HG03103 (cell line): ENCODE data around the gene SLC18B1.
"Not testable (repeated sequence)": the region's sequence is repeated elsewhere in the genome, so short reads cannot be mapped to it uniquely, and the experiment has no call there.

Source experiments
- ATAC-seq: cut with Tn5 transposase; IDR thresholded peaks from one replicate; pipeline ENCODE4 v1.9.1; 2021; ENCODE audit warnings: low read depth; ENCODE audit not compliant: unreplicated experiment

SLC18B1 gene

GRCh38 chr6:132800656-132801055, 2.2 kb upstream of the SLC18B1 start:
- no peak for ATAC-seq

DNA sequence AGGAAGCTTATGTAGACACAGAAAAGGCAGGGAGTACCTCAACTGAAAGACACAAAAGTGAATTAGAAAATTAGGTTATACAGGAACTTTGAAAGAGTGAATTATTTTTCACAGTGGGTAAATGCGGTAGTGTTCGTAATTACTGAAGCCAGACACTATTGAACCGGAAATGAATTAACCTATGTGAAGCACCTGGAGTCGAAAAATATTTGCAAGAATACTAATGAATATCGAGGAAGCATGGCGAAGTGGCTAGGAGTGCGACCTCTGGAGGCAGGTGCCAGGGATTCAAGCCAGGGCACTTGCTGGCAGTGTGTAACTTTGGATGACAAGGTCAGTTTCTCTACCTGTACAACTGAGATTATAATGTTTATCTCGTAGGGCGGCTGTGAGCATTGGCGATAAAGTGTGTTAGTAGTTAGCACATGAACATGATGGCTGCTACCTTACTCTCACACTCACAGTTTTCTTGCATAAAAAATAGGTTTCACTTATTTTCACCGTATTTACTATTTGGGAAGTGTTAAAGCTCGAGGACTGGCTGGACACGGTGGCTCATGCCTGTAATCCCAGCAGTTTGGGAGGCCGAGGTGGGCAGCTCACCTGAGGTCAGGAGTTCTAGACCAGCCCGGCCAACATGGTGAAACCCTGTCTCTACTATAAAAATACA, 567 bp upstream of the SLC18B1 start:
- peak; percentile 66 for ATAC-seq

DNA sequence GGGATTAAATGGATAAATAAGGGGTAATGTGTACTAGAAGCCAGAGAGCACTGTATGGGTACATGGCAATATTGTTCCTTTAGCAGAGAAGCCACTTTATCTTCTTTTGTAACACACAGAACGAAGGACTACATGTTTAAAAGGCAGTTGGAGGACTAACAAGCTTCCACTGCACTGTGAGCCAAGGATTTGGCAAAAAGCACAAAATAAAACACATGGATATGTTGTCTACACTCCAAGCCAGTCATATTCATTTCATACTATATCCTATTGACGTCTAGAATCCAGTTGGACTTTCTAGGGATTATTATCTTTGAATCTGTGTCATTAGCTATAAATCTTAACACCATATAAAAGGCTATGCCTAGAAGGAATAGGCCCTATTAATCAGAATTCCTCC, 3.0 kb downstream of the SLC18B1 start:
- ATAC-seq, result no peak

- no peak for ATAC-seq
These were observed 5.9 kb downstream of the SLC18B1 start for GRCh38 chr6:132792510-132792909.

GRCh38 chr6:132790450-132790849, 8.0 kb downstream of the SLC18B1 start:
- no peak for ATAC-seq

- no peak for ATAC-seq
These were observed 9.1 kb downstream of the SLC18B1 start for GRCh38 chr6:132789396-132789776.

GRCh38 chr6:132788658-132789395, 9.6 kb downstream of the SLC18B1 start:
- ATAC-seq, result no peak

GRCh38 chr6:132785936-132786335, 12.5 kb downstream of the SLC18B1 start:
- no peak for ATAC-seq

DNA sequence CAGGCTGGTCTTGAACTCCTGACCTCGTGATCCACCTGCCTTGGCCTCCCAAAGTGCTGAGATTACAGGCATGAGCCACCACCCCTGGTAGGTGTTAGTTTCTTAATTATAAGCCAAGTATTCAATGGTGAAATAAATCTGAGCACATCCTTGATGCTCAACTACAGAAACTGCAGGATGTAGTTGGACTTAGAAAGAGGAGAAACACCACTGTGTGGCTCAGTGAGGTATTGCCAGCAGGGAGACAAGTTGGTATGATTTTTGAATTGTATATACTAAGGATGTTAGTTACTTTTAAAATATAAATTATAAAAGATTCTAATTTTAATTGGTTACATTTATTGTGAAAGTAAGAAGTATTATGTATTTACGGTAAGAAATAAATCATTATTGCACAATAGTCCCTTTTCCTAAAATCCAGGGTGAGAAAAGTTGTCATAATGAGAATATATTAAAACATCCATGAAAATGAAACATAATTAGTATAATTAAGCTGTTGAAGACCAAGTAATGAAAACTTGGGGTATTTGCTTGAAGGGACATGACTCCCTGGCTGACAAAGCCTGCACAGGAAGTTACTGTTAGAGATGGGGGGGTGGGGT, 17.6 kb downstream of the SLC18B1 start:
- no peak for ATAC-seq

DNA sequence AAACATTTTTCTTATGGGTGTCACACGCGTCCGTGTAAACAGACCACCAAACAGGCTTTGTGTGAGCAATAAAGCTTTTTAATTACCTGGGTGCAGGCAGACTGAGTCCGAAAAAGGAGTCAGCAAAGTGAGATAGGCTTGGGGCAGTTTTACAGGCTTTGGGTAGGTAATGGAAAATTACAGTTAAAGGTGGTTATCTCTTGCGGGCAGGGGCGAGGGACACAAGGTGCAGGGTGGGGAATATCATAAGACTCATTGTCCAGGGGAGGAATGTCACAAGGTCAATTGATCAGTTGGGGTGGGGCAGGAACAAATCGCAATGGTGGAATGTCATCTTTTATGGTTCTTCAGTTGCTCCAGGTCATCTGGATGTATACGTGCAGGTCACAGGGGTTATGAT, 20.6 kb downstream of the SLC18B1 start:
- ATAC-seq, result not testable (repeated sequence)

GRCh38 chr6:132768051-132768517, 30.4 kb downstream of the SLC18B1 start:
- peak; percentile 64 for ATAC-seq

DNA sequence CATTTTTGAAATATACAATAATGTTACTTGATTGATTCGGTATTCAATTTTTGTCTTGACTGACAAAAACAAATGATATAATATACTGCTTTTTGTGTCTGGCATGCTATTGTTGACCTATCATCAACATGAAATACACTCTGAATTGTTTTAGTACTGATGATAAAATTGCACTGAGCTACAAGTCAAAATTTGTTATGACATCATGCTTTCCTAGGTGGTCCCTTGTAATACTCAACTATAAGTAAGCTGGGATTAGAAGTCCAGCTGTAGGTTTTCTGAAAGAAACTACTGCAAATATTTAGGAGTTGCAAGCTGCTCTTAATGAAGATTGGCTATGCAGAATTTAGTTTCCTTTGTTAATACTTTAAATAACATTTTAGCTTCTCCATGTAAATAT, 32.9 kb downstream of the SLC18B1 start:
- no peak for ATAC-seq

DNA sequence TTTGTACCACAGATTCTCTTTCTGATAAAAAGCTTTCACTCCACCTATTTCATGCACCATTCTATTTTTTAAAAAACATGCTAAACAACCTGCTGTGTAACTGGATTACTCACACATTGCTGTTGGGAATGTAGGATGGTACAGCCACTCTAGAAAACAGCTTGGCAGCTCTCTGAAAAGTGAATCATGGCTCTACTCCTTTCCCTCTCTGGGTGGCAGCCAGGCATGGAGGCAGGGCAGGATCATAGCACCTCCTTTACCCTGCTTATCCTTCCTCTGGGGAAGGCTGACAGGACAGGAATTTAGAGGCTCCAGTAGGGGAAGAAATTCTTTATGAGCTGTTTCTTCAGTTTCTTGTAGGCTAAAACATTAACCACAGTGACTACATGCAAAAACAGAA, 34.1 kb downstream of the SLC18B1 start:
- ATAC-seq, result no peak

GRCh38 chr6:132763269-132763668, 35.2 kb downstream of the SLC18B1 start:
- peak; percentile 93 for ATAC-seq

DNA sequence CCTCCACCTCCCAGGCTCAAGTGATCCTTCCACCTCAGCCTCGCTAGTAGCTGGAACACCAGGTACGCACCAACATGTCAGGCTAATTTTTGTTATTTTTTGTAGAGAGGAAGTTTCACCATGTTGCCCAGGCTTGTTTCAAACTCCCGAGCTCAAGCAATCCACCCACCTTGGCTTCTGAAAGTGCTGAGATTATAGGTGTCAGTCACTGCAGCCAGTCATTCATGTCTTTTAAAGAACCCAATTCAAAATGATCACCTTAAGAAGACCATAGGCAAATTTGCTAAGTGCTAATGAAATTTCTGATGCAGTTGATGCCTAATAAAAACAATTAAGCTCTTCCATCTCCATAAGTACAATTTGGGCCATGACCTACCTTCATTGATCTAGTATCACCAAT, 38.2 kb downstream of the SLC18B1 start:
- ATAC-seq, result no peak

DNA sequence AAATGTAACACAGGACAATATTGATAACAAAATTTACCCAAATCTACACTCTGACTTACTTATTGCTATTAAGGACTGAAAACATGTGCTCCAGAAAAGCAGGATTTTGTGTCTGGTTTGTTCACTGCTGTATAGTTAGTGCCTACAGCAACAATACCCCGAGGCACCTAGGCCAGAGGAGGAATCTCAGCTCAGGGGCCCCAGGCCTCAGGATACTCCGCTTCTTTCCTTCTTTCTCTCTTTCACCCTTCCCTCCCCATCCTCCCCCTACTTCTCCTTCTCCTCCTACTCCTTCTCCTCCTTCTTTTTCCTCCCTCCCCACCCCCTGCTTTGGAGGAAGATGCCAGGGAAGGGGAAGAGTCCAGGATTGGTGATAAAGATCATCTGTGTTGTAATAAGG, 39.7 kb downstream of the SLC18B1 start:
- no peak for ATAC-seq

GRCh38 chr6:132752255-132752654, 46.2 kb downstream of the SLC18B1 start:
- no peak for ATAC-seq

DNA sequence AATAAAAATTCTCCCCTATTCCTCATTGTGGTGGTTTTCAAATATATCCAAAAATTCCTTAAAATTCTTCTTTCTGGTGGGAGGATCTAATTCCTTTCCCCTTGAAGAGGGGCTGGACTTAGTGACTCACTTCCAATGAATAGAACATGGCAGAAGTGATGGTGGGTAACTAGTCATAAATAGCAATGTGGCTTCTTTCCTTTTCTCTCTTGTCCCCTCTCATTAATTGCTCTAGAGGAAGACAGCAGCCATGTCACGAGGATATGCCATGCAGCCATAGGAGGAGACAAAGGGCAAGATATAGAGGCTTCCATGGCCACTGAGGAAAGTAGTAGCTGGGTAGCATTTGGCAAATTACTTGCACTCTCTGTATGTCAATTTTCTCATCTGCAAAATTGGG, 46.6 kb downstream of the SLC18B1 start:
- ATAC-seq, result no peak

GRCh38 chr6:132751306-132751705, 47.1 kb downstream of the SLC18B1 start:
- ATAC-seq, result peak; percentile 48

GRCh38 chr6:132750455-132751248, 47.8 kb downstream of the SLC18B1 start:
- peak; percentile 74 for ATAC-seq

- no peak for ATAC-seq
These were observed 49.3 kb downstream of the SLC18B1 start for GRCh38 chr6:132749111-132749510.
